ENCODE measurements around the gene KCTD13. TPM values are rescaled to one million over a fixed set of nuclear protein-coding genes. Genes with fewer than 3 reads are reported as not detected.

The KCTD13 gene
- total and polyA plus RNA-seq, 2 of the 8 experiments (the other 6 are each of a cell fraction or from before 2014, with no cell fraction given) = 9.2 to 10.8 TPM

- Histone ChIP-seq H2BK12ac (ENCODE audit: low read depth, low read length) (no peak overlapping the region), H3K23me2 (ENCODE audit: low read depth, low read length) (no peaks in the 10 kb centered on the region), H3K79me1 (ENCODE audit: low read depth, low read length) (peaks cover 4% of the 10 kb centered on the region; the same call in 1 of the 2 replicates), H3K79me2 (ENCODE audit: control insufficient read depth in 1 of 2, insufficient read depth in 2 of 2, low read length in 2 of 2) (no peaks in the 10 kb centered on the region), H4K91ac (replicated peaks; ENCODE audit: insufficient read length, low read length) (no peak overlapping the region), H4K5ac (ENCODE audit: insufficient read length, low read depth, low read length) (no peak overlapping the region), H3K27ac (ENCODE audit: low read depth, low read length) (no peak overlapping the region), H2BK120ac (replicated peaks; ENCODE audit: low read depth, low read length) (no peak overlapping the region), H3K9me3 (ENCODE audit: insufficient read depth in 2 of 2, low read depth in 1 of 2, low read length in 1 of 2) (no peaks in the 10 kb centered on the region), H2BK20ac (ENCODE audit: low read length) (no peak overlapping the region), H2AFZ (ENCODE audit: low read length) (no peak overlapping the region), H3K4me1 (replicated peaks in 1 of 4; ENCODE audit: control insufficient read depth in 3 of 4, insufficient read depth in 4 of 4, low read length in 3 of 4) (peaks cover 0 to 4% (median 0%) of the 10 kb centered on the region in 4 experiments; a peak in 1 of 7 replicates), H3K23ac (ENCODE audit: insufficient read length) (no peak overlapping the region), H3K18ac (ENCODE audit: extremely low read depth, low read length) (no peak overlapping the region), H3K36me3 (ENCODE audit: control insufficient read depth in 2 of 4, insufficient read depth in 4 of 4, low read length in 3 of 4) (no peaks in the 10 kb centered on the region; a peak in 2 of 8 replicates), H3K9ac (replicated peaks in 1 of 4; ENCODE audit: extremely low read depth in 1 of 4, low read depth in 3 of 4, low read length in 3 of 4) (no peak overlapping the region), H3K4me2 (ENCODE audit: insufficient read depth in 1 of 2, low read depth in 2 of 2, low read length in 2 of 2) (no peak overlapping the region), H2AK5ac (ENCODE audit: low read depth, low read length) (no peak overlapping the region), H4K20me1 (replicated peaks in 1 of 2; ENCODE audit: control insufficient read depth in 1 of 2, insufficient read depth in 2 of 2, low read length in 2 of 2) (peaks cover 0 to 3% of the 10 kb centered on the region in 2 experiments), H3K4me3 (ENCODE audit: extremely low read depth in 1 of 4, insufficient read depth in 2 of 4, low read depth in 3 of 4, low read length in 4 of 4) (no peak overlapping the region), H2BK5ac (ENCODE audit: low read depth, low read length) (no peak overlapping the region), H3K14ac (ENCODE audit: insufficient read length) (no peak overlapping the region), H3K4ac (replicated peaks; ENCODE audit: insufficient read length, low read depth, low read length) (no peak overlapping the region), H3K56ac (replicated peaks; ENCODE audit: insufficient read length, low read depth, low read length) (no peak overlapping the region), H3K27me3 (replicated peaks in 1 of 4; ENCODE audit: control insufficient read depth in 3 of 4, extremely low read depth in 1 of 4, insufficient read depth in 3 of 4, low read length in 3 of 4) (no peaks in the 10 kb centered on the region), H4K8ac (ENCODE audit: extremely low read depth, insufficient read depth, low read length) (no peak overlapping the region), H2BK15ac (ENCODE audit: low read length) (no peak overlapping the region)
- WGBS, 2 experiments (ENCODE audit: extremely low coverage in 1 of 2, insufficient coverage in 1 of 2, insufficient read length in 1 of 2, insufficient replicate concordance in 2 of 2, low coverage in 1 of 2, low lambda C conversion rate in 2 of 2, missing lambda C conversion rate in 1 of 2) = 96% methylated on average over 6 of the region's 6 CpGs; no CpG with 5 or more reads in 1 of the 2 experiments
- POLR2A ChIA-PET (ENCODE audit: partially characterized antibody) = interaction anchor here (0.6 to 1.1 kb wide), 3 partner anchors 9 to 56 kb away, joined by 3 to 5 read pairs (median 4); partner anchors contain the start of gene CDIPT
- no peak for FAIRE-seq
- CTCF ChIA-PET (ENCODE audit: partially characterized antibody) = no interaction called here
- no peak for DNase-seq (ENCODE audit: low read depth in 1 of 2, low spot score in 2 of 2)
- TF ChIP-seq CBX5 (IDR thresholded peaks at IDR 0.05; ENCODE audit: low read depth, low read length) = no peak
- TF ChIP-seq USF2 (IDR thresholded peaks at IDR 0.05; ENCODE audit: low read length) = no peak
- no peak for TF ChIP-seq CREB1 (IDR thresholded peaks at IDR 0.05)
- no peak for TF ChIP-seq RNF2 (IDR thresholded peaks at IDR 0.05; ENCODE audit: borderline replicate concordance, low read depth, low read length, missing control alignments, poor library complexity, severe bottlenecking)
- no peak for TF ChIP-seq CTBP2 (IDR thresholded peaks at IDR 0.05; ENCODE audit: borderline replicate concordance, insufficient read depth, insufficient read length, low read length)
- no peak for TF ChIP-seq KDM4A (IDR thresholded peaks at IDR 0.05; ENCODE audit: low read depth, low read length, severe bottlenecking)
- no peak for TF ChIP-seq RAD21 (IDR thresholded peaks at IDR 0.05 in 1 of 2, conservative IDR thresholded peaks at IDR 0.05 in 1 of 2; ENCODE audit: low read depth in 2 of 2, low read length in 2 of 2)
- no peak for TF ChIP-seq EZH2 (IDR thresholded peaks at IDR 0.05; ENCODE audit: low read depth, low read length, severe bottlenecking)
- TF ChIP-seq CHD1 (IDR thresholded peaks at IDR 0.05; ENCODE audit: low read depth, low read length) = no peak
- TF ChIP-seq POLR2AphosphoS5 (IDR thresholded peaks at IDR 0.05; ENCODE audit: low read depth, low read length) = no peak
- TF ChIP-seq MAFK (IDR thresholded peaks at IDR 0.05; ENCODE audit: low read depth, low read length) = no peak
- TF ChIP-seq SAP30 (IDR thresholded peaks at IDR 0.05; ENCODE audit: insufficient read depth, insufficient replicate concordance, low read length) = no peak
- no peak for TF ChIP-seq POLR2A (IDR thresholded peaks at IDR 0.05; ENCODE audit: control extremely low read depth in 1 of 2, low read depth in 2 of 2, low read length in 2 of 2)
Measured at GRCh38 chr16:29892458-29892813, 33.6 kb downstream of the KCTD13 start.

All from H1 (cell line).